ENCODE measurements around the gene CAMK2A.

The CAMK2A gene

DNA sequence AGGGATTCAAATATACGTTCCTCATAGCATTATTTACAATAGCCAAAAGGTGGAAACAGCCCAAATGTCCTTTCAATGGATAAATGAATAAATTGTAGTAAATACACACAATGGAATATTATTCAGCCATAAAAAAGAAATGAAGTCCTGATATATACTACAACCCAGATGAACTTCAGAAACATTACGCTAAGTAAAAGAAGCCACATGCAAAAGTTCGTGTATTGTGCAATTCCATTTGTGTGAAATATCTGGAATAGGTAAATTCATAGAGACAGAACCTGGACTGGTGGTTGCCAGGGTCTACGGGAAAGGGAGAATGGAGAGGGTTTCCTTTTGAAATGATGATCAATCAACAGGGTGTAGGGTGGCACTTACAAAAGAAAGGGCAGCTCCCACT is 25.7 kb upstream of the CAMK2A start:
- no peak for DNase-seq

DNA sequence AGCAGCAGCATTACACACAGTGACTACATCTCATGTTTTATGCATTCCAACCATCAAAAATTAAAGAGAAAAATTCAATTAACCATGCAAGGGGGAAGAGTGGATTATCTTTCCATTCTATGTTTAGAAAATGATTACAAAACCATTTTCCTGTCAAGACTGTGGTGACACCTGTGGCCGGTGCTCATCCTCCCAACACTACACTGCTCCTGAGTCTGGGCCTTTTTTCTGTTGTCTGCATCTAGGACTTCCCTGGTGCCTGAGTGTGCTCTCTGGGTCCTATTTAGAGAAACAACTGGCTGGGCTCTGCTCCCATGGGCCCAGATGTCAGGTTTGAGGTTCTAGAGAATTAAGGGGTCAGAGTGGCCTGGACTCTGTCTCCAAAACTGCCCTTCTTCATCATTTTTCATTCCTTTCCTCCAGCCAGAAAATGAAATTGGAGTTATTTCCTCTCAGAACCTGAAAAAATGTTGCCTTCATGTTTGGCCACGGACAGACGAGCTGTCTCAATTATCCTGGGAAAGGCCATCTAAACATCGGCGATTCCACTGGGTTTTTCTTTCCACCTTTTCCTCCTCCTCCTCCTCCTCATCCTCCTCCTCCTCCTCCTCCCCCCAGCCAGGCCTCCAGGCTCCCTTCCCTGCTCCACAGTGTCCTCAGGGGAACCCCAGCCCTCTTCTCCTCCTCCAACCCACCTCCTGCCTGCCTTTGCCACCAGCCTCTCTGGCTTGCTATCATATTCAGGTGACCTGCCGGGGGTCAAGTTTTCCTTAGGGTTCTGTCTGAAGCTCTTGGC is 24.5 kb upstream of the CAMK2A start:
- no peak for DNase-seq

DNA sequence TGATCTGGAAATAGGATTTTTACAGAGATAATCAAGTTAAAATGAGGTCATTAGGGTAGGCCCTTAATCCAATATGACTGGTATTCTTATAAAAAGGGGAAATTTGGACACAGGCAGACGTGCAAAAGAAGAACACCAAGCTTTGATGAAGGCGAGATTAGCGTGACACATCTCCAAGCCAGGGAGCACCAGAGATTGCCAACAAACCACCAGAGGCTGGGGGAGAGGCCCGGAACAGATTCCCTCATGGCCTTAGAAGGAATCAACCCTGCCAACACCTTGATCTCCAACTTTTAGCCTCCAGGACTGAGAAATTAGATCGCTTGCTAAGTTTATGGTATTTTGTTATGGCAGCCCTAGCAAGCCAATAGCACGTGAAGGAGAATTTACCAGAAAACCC is 23.9 kb upstream of the CAMK2A start:
- DNase-seq = no peak

DNA sequence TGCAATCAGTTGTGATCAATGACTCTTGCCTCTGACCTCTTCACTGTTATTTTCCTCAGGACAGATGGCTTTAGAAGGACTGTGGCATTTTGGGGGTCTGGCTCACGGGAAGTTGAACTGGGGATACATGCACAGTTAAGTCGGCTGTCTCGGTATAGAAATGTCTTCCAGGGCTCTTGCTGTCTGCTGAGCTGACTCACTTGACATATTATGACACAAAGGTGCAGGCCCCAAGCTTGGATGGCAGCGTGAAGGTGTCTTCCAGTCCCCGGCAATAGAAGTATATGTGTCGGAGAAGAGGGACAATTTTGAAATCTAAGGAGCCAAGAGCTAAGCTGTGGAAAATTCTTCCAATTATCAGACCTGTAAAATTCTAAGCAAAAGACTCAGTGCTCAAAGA is 22.9 kb upstream of the CAMK2A start:
- DNase-seq = no peak

DNA sequence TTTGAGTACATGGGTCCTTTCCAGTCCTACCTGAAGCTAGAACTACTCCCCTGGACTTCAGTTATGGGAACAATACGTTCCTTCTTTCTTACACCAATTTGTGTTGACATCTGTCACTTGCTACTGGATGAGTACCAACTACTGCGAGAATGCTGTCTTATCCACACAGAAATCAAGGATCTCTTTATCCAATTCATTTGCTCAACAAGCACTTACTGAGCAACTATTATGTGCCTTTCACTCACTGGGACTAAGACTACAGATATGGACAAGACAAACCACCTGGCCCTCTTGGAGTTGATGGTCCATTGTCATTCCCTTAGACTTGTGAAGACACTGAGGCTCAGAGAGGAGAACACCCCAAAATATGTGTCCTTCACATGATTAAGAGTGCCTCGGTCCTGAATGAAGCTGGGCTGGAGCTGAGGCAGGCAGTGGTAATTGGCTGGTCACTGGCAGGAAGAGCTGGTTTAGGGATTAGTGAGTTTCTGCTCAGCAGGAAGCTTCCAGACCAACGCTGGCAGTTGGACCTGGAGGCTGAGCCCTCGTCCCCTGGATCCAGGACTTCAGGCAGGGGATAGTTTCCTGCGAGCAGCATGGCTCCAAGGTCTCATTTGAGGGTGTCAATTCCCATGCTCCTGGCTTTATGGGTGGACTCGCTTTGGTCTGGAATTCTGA is 21.6 kb upstream of the CAMK2A start:
- DNase-seq = no peak

DNA sequence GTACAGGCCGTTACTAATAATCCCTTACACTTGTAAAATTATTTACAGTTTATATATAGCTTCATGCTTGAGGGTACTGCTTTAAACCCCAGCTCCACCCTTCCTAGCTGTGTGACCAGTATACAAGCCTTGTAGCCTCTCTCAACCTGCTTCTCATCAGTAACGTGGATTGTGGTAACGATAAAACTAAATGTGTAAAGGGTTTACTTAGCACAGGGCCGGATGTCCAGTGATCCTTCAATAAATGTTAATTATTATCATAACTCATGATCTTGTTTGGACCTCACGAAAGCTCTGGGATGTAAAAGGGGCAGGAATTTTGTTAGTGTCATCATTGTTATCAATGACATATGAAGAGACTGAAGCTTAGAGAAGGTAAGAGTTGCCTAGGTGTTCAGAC is 20.7 kb upstream of the CAMK2A start:
- no peak for DNase-seq

DNA sequence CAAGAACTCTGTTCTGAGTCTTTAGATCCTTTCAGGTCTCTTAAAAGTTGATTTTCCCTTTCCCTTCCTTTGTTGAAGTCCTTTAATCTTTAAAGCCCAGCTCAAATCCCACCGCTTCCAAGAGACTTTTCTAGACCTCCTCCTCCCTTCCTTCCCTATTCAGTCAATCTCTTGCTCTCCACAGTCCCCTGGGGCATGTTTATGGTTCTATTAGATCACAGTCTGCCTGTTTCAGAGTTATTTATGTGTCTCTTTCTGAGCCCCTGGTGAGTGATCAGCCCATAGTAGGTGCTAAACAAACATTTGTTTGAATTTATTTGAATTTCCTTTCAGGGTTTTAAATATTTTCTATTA is 20.3 kb upstream of the CAMK2A start:
- no peak for DNase-seq

DNA sequence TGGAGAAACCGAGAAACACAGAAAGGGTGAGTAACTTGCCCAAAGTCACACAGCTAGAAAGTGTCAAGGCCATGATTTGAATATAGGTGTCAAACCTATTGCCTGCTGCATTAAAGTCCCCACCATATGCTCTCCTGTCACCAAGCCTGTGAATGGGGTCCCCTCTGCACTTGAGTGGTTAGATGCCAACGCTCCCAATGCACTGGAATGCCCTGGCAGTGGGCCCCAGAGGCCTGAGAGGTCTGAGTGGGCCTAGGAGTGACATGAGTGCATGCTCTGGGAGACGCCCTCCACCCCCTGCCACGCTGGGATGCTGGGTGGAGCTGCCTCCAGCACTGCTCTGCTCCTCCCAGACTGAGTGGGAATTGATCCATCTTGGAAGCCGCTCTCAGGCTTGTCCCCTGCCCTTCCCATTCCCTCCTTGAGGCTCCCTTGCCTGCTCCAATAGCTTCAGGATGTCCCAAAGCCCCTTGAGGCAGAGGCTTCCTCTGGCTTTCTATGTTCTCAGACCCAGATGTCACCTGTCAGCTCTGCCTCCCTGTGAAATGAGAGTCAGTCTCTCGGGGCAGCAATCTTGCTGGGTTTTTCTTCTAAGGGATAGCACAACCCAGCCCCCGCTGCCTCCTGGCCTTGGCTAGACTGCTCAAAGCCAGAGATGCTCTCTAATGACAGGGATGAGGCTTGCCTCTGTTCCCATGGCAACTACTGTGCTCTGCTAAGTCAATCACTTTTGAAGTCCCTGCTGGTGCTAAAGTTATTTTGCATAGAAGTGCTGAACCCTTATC is 19.7 kb upstream of the CAMK2A start:
- DNase-seq = no peak

DNA sequence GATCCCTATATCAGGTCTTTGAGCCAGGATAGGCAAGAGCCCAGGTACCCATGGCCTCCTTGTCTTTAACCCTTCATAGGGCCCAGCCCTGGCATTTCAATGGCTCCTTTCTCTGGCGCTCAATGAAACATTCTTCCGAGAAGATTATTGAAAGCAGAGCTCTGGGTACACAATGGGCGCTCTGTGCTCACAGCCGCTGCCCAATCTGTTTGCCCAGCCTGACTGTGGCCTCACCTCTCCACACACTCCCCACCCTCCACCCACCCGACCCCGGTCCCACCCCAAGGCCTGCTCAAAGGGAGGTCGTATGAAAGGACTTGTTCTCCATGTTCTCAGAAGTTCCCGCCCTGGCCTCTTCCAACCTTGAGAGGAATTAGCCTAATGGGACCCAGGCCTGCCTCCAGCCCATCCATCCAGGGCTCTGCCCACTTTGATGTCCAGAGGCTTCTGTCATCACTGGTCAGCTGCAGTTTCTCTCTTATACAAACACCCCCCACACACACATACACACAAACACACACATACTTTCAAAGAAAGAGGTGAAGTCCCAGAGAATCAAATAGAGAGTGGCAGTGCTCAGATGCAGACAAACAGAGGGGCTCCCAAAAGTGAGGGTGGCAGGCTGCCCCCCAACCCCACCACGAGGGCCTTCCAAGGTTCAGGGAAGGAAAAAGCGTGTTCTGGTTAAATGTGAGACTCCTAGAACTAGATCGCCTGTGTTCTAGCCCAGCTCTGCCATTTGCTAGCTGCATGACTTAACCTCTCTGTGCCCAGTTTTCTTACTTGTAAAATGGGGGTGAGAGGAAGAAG is 18.2 kb upstream of the CAMK2A start:
- no peak for DNase-seq

DNA sequence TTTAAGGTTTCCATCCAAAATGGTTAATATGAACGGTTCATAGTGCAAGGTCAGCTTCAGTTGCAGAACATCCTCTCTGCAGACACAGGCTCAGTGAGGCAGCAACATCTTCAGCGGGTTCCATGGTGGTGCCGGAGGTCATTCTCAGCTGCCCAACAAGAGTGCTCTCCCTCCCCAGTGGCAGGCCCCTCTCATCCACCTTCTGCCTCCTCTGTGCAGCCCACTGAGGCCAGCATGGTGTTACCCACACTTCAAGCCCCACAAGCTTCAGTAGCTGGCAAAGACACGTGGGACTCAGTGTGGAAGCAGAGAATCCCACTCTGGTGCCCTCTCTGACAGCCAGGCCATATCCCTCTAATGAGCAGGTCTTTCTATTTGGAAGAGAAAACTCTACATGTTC is 17.2 kb upstream of the CAMK2A start:
- no peak for DNase-seq

DNA sequence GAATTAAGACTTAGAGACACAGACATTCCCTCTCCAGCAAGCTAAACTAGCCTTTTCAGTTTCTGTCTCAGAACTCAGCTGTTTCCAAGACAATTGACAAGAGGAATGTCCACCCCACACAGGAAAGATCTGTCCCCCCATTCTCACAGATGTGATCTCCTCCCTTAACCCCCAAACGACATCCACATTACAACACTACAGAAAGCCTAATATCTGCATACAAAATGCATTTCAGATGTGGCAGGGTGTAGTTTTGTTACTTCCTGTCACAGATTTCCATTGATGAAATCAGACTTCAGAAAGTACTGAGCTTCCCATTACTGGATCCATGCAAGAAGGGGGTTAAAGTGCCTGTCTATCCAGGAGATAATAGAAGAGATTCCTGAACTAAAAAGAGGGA is 16.0 kb upstream of the CAMK2A start:
- DNase-seq = no peak

DNA sequence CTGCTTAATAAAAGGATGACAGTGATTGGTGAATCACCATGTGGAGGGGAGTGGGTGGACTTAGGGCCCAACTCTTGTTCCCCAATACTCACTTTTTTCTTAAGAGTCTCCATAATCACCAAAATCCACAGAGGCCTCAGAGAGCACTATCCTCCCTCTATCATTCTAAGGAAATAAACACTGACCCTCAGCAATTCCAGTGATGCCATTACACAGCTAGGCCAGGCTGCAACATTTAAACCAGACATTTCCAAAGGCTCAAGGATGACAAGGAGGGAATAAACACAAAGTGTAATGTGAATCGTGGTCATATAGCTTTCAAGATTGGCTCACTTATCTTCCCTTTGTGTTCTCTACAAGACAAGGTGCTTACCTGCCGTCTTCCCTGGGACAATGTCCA is 15.5 kb upstream of the CAMK2A start:
- DNase-seq = no peak

DNA sequence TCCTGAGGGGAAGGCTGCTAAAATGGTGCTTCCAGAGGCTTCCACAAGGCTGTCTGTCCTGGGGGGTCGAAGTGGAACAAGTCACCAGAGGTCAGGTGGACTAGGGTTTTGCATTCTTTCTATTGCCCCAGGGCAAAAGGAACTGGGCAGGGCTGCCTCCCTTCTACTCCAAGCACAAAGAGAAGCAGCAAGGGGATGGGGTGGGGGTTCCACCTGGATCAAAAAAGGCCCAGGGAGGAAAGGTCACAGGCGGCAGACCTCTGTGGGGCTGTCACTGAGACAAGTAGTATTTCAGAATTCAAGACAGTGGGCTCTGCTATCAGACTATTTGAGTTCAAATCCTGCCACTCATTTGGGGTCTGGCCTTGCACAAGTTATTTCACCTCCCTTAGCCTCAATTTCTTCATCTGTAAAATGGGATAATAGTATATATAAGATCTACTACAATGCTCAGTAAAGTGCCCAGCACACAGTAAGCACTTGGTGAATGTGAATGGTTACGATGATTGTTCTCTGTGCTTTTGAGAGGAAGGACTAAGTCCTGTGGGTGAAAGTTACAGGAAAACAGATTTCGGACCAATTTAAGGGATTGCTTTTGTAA is 15.0 kb upstream of the CAMK2A start:
- no peak for DNase-seq

DNA sequence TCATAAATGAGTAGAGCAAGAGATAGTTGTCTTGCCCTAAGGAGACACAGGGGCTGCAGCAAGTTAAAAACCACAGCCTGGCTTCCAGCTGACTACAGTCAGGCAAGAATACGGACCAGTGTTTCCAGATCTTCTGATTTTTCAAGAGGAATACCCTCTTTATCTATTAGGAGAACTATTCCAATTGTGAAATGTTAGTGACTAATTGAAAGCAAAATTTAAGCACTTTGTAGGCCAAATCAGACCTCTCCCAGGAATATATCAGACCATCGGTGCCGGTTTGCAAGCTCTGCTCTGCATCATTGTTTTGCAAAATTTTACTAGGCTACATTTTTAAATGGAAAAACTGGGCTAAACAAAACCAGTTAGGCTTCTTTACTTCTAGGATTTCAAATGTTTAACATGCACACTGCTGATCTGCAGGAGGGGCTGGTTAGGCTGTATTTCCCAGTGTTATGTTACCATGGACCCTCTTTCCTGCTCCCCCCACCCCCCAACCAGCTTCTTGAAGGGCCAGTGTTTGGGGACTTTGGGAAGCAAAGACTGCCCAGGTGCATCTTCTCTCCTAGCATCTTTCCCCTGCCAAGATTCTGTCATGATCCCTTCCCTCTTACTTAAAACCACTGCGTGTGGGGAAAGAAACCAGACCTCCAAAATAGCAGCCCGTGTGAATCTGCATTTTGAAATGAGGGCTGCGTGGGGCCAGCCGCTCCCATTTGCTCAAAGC is 14.2 kb upstream of the CAMK2A start:
- DNase-seq = no peak

DNA sequence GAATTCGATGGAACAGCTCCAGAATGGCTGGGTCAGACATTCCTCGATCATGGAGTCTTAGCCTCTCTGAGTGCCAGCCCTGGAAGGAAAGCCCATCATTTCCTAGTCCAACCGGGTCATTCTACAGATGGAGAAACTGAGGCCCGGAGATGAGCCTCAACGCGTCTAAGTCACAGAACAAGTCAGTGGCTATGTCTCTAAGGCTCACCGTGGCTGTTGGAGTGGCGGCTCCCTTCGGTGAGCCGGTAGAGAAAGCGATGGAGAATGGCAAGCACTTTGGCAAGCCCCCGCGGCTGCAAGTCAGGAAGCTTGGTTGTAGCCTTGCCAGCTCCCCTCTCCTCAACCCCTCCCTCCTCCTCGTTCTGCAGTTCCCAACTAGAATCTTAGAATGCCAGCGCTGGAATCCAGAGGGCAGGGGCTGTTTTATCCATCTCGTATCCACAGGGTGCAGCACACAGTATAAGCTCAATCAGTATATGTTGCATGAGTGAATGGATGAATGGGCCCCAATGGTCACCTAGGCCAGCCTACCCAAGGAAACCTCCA is 13.6 kb upstream of the CAMK2A start:
- DNase-seq = no peak

DNA sequence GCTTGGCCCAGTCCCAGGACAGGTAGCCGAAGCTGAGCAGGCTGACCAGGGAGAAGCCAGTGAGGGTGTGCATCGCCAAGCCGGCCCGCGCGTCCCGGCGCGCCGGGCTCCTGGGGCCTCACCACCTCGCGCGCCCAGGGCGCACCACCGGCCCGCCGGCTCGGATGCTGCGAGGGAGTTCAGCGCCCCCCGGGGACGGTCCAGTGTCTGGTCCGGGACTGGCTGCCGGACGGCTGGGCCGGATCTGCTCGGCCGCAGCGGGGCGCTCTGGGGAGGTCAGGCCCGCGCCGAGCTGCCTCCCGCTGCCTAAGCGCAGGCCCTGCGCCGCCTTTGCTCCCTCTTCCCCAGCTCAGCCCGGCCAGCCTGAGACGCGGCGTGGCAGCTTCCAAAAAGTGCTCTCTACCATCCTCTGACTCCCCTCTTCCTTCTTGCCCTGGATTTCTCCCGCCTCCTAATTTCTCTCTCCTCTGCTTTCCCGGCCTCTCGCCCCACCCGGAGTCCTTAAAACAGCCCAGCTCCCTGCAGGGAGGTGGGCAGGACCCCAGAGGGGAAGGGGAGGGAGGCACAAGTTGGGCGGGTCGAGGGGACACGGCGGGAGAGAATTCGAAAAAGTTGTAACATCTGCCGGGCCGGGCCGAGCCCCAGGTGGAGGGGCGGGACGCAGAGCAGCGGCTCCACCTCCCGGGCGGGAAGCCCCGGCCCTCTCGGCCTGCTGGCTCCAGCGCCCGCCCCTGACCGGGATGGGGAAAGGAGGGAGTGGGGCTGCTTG is 12.9 kb upstream of the CAMK2A start, which contains the start of gene ARSI:
TSS of gene ARSI (minus strand) at position 605 of the 769 bp plus-strand sequence. CDS start at position 73, 532 bp downstream.
- DNase-seq = no peak

DNA sequence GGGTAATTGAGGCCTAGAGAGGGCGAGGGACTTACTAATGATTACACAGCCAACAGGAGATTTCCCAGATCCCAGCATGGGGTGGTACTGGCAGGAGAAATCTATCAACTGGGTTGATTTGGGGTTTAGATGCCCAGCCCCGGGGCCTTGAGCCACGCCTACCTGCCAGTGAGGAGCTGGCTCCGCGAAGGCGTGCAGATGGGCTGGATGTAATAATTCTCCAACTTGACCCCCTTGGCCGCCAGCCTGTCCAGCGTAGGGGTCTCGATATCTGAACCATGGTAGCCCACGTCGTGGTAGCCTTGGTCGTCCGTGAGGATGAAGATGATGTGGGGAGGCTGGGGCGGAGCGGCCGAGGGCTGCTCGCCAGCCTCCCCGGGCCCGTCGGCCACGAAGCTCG is 12.3 kb upstream of the CAMK2A start:
- no peak for DNase-seq

DNA sequence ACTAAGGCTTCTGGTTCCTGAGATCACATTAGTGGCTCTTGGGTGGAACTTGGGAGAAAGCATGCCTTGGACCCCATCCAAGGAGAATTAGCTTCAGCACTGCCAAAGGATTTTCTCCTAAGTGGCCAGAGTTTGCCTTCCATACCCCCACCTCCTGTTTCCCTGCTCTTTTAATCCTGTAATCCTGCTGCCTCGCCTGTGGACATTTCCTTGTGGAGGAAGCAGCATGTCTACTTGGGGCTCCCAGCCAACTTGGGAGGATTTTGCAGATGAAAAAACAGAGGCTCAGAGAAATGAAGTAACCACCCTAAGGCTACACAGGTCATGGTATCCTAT is 11.6 kb upstream of the CAMK2A start:
- DNase-seq = no peak

DNA sequence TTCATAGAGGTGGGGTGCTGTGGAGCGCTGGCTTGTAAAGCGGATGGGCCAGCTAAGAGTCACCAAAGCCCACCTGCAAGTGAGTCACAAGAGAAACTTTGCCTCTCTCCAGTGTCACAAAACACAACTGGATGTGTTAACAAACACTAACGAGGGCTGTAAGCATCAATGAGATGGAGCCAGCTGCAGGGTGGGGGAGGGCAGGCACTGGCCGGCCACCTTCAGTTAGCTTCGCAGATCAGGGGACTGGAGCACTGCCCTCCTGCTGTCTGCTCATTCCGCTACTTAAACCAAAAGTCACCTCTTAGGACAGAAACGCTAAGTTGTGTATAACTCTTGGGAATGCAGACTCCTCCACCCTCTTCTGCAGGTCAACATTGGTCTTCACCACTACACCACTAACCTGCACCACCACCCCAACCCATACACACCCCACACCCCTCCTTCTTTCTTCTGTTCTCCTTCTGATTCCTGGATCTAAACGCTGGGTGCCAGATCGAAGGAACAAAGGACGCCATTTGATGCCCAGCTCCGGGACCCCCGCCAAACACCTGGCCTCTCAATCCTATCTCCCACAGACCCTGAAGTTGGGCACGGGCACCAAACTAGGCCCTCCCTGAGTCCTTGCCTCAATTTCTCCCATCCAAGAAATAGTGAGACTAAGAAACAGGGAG is 11.1 kb upstream of the CAMK2A start:
- DNase-seq = no peak

DNA sequence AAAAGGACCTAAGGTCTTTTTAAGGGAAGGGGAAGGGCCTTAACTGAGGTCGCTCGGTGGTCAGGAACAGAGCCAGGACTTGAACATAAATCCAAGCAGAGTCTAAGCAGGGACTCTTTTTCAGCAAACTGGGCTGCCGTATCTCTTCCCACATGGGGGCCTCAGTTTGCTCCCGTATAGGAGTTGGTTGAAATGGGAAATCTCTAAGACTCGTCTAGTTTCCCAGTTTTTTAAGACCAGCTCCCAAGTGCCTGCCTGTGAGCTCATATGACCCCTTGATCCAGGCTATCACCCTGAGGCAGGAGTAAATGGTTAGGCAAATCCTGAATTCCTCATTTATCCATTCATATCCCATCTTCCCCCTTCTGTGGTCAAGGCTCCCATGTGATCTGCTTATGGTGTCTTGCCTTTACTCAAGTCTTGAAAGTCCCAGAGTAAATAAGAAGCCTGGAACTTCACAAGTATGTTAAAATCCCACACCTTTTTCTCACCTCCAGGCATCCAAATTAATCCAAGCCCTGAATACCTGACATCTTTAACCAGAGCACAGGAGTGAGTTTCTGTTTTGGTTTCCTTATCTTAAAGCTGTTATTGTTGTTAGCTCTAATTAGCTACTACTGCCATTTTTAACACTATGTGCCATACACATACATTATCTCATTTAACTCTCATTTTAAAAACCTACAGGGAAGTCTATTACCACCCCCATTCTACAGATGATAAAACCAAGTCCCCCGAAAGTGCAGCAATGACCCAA is 10.2 kb upstream of the CAMK2A start:
- no peak for DNase-seq
